ENCODE data around the gene TRAPPC3L.

The TRAPPC3L gene

DNA sequence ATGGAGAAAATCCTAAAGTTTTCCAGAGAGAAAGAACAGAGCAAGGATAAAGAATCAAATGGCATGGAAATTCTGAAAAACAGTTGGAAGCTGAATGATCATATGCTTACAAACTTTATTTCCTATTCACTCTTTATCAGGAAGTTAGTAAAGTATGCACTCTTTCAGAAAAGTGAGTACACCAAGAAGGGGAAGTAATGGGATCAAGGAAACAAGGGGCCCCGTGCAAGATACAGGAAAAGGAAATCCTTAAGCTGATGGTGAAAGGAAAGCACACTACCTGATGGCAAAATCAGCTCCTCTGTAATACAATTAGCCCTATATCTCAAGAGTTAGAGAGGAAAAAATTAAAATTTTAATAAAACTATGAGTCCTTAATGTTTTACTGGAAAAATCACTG, 70.3 kb downstream of the TRAPPC3L start:
- Histone ChIP-seq H3K4me3 (ENCODE audit: low read length) (peak overlapping the region; percentile 69), H3K4me1 (ENCODE audit: low read length) (peaks cover 19% of the 10 kb centered on the region), H3K9me3 (ENCODE audit: insufficient read depth, low read length) (no peaks in the 10 kb centered on the region), H3K79me2 (ENCODE audit: low read length) (no peaks in the 10 kb centered on the region), H3K36me3 (replicated peaks; ENCODE audit: low read depth, low read length) (no peaks in the 10 kb centered on the region), H3K9ac (ENCODE audit: low read length) (no peak overlapping the region), H4K20me1 (ENCODE audit: insufficient read depth, low read length) (no peaks in the 10 kb centered on the region), H3K27ac (ENCODE audit: low read length) (no peak overlapping the region), H3K27me3 (ENCODE audit: low read depth, low read length) (no peaks in the 10 kb centered on the region), H2AFZ (ENCODE audit: low read depth, low read length) (0 out of 2 replicates have a peak overlapping the region, but pooled peaks have one; percentile 3), H3K4me2 (ENCODE audit: low read length) (peak overlapping the region; percentile 69)
- TF ChIP-seq, protein P1, sequence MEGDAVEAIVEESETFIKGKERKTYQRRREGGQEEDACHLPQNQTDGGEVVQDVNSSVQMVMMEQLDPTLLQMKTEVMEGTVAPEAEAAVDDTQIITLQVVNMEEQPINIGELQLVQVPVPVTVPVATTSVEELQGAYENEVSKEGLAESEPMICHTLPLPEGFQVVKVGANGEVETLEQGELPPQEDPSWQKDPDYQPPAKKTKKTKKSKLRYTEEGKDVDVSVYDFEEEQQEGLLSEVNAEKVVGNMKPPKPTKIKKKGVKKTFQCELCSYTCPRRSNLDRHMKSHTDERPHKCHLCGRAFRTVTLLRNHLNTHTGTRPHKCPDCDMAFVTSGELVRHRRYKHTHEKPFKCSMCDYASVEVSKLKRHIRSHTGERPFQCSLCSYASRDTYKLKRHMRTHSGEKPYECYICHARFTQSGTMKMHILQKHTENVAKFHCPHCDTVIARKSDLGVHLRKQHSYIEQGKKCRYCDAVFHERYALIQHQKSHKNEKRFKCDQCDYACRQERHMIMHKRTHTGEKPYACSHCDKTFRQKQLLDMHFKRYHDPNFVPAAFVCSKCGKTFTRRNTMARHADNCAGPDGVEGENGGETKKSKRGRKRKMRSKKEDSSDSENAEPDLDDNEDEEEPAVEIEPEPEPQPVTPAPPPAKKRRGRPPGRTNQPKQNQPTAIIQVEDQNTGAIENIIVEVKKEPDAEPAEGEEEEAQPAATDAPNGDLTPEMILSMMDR (IDR thresholded peaks at IDR 0.05; ENCODE audit: low read depth, low read length) = no peak
- no peak for TF ChIP-seq EZH2phosphoT487 (IDR thresholded peaks at IDR 0.05; ENCODE audit: low read depth)

DNA sequence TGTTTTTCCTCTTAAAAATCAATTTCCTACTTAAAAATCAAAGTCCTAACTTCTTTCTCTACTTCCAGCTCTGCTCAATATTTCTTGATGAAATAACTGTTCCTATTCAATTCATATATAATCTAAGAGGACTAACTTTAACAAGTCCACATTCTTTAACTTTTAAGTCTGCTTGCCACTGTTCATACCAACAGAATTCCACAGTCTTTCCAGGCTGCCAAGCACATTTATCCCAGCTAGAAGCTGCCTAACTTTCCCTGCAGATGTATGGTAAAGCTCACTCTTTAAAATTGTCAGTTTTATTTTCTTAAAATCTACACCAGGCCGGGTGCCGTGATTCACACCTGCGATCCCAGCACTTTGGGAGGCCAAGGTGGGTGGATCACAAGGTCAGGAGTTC, 72.8 kb downstream of the TRAPPC3L start:
- TF ChIP-seq, protein P1 (IDR thresholded peaks at IDR 0.05; ENCODE audit: low read depth, low read length) = no peak
- Histone ChIP-seq H3K4me1 (ENCODE audit: low read length) (peaks cover 19% of the 10 kb centered on the region), H4K20me1 (ENCODE audit: insufficient read depth, low read length) (no peaks in the 10 kb centered on the region), H3K4me2 (ENCODE audit: low read length) (no peak overlapping the region), H3K4me3 (ENCODE audit: low read length) (no peak overlapping the region), H3K27ac (ENCODE audit: low read length) (no peak overlapping the region), H3K27me3 (ENCODE audit: low read depth, low read length) (no peaks in the 10 kb centered on the region), H3K36me3 (replicated peaks; ENCODE audit: low read depth, low read length) (no peaks in the 10 kb centered on the region), H3K79me2 (ENCODE audit: low read length) (no peaks in the 10 kb centered on the region), H2AFZ (ENCODE audit: low read depth, low read length) (no peak overlapping the region), H3K9me3 (ENCODE audit: insufficient read depth, low read length) (no peaks in the 10 kb centered on the region), H3K9ac (ENCODE audit: low read length) (no peak overlapping the region)

DNA sequence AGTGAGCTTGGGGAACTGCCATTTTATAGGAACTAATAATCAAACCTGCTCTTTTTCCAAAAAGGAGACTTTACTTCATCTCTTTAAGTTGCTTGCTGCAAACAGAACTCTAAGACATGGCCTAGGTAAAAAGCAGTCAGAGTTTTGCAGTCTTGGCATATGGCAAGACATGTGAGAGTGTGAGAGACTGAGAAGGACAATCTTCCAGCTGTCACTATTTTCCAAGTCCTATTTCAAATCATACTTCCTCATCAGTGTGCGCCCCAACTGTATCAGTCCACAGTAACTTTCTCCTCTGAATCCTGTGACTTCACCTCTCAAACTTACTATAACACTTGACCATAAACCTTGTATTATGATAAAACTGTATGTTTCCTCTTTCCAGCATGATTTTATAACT, 74.0 kb downstream of the TRAPPC3L start:
- H3K79me2 ChIP-seq (ENCODE audit: low read length) = no peaks in the 10 kb centered on the region
- no peak overlapping the region for H3K4me2 ChIP-seq (ENCODE audit: low read length)
- no peak overlapping the region for H3K9ac ChIP-seq (ENCODE audit: low read length)
- H4K20me1 ChIP-seq (ENCODE audit: insufficient read depth, low read length) = no peaks in the 10 kb centered on the region
- no peaks in the 10 kb centered on the region for H3K9me3 ChIP-seq (ENCODE audit: insufficient read depth, low read length)
- no peaks in the 10 kb centered on the region for H3K27me3 ChIP-seq (ENCODE audit: low read depth, low read length)
- H3K4me3 ChIP-seq (ENCODE audit: low read length) = no peak overlapping the region
- TF ChIP-seq, protein P1 (IDR thresholded peaks at IDR 0.05; ENCODE audit: low read depth, low read length) = no peak
- TF ChIP-seq EZH2phosphoT487 (IDR thresholded peaks at IDR 0.05; ENCODE audit: low read depth) = no peak
- H3K36me3 ChIP-seq (replicated peaks; ENCODE audit: low read depth, low read length) = no peaks in the 10 kb centered on the region
- peaks cover 15% of the 10 kb centered on the region for H3K4me1 ChIP-seq (ENCODE audit: low read length)
- H2AFZ ChIP-seq (ENCODE audit: low read depth, low read length) = no peak overlapping the region
- H3K27ac ChIP-seq (ENCODE audit: low read length) = no peak overlapping the region

DNA sequence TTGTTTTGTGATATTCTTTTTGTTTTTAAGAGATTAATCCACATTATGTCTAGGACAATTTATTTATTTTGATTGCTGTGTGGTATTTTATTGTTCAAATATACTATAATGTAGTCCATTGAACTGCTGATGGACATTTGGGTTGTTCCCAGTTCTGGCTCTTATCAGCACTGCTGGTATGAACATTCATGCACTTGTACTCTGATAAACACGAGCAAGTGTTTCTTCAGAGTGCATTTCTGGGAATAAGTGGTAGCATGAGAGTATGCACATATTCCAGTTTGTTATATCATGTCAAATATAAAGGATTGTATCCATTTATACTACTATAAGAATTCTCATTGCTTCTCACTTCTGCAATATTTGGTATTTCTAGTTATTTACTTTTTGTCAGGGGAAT, 77.2 kb downstream of the TRAPPC3L start:
- H2AFZ ChIP-seq (ENCODE audit: low read depth, low read length) = no peak overlapping the region
- no peaks in the 10 kb centered on the region for H4K20me1 ChIP-seq (ENCODE audit: insufficient read depth, low read length)
- H3K79me2 ChIP-seq (ENCODE audit: low read length) = no peaks in the 10 kb centered on the region
- H3K36me3 ChIP-seq (replicated peaks; ENCODE audit: low read depth, low read length) = no peaks in the 10 kb centered on the region
- no peak overlapping the region for H3K9ac ChIP-seq (ENCODE audit: low read length)
- H3K27me3 ChIP-seq (ENCODE audit: low read depth, low read length) = no peaks in the 10 kb centered on the region
- no peak overlapping the region for H3K4me3 ChIP-seq (ENCODE audit: low read length)
- no peak overlapping the region for H3K27ac ChIP-seq (ENCODE audit: low read length)
- H3K4me1 ChIP-seq (ENCODE audit: low read length) = peaks cover 25% of the 10 kb centered on the region
- H3K4me2 ChIP-seq (ENCODE audit: low read length) = no peak overlapping the region
- no peaks in the 10 kb centered on the region for H3K9me3 ChIP-seq (ENCODE audit: insufficient read depth, low read length)
- TF ChIP-seq EZH2phosphoT487 (IDR thresholded peaks at IDR 0.05; ENCODE audit: low read depth) = no peak
- TF ChIP-seq, protein P1 (IDR thresholded peaks at IDR 0.05; ENCODE audit: low read depth, low read length) = no peak
